Germinal center (tissue), 1 donor: ENCODE data around the gene CMTM5.

Source experiments
- DNase-seq: peaks from one replicate; pipeline ENCODE4 v3.0.0; 2012; ENCODE audit warnings: mixed read lengths, low spot score

CMTM5 gene, protein sequence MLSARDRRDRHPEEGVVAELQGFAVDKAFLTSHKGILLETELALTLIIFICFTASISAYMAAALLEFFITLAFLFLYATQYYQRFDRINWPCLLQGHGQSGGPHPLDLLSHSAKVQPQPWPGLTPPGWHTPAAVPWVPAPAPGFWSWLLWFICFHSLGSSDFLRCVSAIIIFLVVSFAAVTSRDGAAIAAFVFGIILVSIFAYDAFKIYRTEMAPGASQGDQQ

DNA sequence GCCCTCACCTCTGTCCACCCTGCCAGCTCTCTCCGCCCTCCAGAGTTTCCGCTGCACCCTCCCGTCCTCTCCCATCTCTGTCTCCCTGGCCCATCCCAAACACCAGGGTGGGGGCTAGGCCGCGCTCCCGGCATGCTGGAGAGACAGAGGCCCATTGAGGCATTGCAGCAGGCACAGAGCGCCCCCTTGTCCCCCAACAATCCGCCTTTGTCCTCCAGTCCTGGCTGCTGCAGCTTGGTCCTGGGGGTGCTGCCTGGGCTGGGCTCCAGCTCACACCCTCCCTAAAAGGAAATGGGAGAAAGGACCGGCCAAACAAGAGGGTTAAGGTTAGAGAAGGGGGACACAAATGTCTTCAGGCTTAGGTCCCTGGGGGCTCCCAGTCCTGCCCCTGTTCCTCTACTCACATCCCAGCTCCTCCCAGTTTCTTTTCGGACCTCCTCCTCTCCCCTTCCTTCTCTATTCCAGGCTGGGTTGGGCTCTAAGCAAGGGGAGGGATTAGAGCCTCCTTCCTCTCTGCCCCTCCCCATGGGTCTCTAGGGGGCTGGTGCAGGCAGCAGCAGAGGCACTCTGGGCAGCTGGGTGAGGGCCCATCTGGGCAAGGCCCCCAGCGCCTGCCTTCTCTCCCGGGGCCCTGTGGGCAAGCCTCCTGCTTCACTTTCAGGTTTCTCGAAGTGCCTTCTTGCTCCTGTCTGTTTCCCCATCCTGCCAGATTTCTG is at the start of gene CMTM5:
Gene CMTM5 (plus strand): TSS at position 565 of the 716 bp plus-strand sequence. CDS start 206 bp downstream, outside the sequence.
- DNase-seq, result no peak

DNA sequence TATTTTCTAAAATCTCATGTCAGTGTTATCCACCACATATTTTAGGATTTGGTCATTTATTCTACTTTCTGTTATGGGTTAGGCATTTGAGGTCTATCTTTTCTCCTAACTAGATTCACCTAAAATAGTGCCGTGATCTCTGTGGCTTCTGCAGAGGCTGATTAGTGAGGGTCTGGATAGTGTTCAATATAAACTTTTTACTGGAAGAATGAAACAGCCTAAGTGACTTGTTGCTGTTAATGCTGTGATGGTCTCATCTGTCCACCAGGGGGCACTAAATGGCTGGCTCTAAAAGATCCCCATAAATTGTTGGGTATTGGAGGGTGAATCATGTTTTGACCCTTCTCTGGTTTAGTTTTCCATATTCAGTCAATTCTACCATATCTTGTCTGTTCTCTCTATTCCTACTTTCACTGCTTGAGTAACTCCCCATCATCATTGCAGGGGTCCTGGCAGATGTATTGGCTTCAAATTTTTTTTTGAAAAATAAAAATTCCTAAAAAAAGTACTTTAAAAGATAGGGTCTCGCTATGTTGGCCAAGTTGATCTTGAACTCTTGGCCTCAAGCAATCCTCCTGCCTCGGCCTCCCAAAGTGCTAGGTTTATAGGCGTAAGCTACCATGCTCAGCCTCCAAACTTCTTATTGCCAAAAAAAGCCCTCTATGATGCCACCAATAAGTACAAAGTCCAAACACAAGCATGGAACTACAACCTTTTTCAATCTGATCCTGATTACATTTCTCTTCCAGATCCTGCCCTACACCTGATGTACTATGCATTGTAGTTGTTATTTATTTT is 48.7 kb upstream of the CMTM5 start:
- peak; percentile 77 for DNase-seq

DNA sequence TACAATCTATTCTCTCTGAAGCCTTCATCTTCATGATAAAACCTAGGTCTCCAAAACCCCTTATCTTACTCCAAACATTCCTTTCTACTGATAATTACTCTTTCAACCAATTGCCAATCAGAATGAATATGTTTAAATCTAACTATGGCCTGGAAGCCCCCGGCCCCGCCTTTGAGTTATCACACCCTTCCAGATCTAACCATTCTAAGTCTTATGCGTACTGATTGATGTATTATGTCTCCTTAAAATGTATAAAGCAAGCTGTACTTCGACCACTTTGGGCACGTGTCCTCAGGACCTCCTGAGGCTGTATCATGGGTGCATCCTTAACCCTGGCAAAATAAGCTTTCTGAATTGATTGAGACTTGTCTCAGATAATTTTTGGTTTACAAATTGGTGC is 41.2 kb upstream of the CMTM5 start:
- DNase-seq, result no peak

DNA sequence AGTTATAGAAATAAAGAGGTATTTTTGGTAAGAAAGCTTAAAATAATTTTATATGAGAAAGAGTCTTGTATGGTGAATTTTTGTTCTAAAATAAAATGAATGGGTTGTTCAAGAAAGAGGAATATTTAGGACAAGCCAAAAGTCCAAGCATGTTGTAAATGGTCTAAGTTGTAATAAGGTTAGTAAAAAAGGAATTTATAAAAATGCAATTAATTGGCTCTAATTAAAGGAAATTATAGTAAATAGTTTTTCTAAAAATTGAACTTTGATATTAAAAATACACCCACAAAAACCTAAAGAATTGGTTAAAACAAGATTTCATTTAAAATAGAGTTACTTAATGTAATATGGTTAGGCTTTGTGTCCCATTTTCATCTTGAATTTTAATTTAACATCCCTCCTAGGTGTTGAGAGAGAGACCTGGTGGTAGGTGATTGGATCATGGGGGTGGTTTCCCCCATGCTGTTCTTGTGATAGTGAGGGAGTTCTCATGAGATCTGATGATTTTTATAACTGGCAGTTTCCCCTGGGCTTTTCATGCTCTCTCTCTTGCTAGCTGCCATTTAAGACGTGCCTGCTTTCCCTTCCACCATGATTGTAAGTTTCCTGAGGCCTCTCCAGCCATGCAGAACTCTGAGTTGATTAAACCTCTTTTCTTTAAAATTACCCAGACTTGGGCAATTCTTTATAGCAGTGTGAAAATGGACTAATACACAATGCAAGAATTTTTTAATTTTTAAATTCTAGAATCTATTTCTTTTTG is 37.2 kb upstream of the CMTM5 start:
- DNase-seq, result no peak

DNA sequence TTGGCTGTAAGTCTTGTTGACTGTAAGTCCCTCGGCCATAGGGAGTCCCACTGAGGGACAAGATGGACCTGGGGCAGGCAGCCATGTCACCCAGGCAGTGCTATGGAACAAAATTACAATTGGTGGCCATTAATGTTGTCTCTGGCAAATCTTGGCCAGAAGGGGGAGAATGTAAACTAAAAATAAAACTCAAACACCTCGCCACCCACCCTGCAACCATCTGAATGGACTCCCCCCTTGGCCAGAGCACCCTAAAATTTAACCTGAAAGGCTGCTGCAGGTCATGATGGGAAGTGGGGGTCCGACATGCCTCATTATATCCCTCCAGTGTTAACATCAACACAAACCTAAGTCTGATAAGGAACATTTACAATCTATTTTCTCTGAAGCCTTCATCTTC is 32.4 kb upstream of the CMTM5 start:
- no peak for DNase-seq

DNA sequence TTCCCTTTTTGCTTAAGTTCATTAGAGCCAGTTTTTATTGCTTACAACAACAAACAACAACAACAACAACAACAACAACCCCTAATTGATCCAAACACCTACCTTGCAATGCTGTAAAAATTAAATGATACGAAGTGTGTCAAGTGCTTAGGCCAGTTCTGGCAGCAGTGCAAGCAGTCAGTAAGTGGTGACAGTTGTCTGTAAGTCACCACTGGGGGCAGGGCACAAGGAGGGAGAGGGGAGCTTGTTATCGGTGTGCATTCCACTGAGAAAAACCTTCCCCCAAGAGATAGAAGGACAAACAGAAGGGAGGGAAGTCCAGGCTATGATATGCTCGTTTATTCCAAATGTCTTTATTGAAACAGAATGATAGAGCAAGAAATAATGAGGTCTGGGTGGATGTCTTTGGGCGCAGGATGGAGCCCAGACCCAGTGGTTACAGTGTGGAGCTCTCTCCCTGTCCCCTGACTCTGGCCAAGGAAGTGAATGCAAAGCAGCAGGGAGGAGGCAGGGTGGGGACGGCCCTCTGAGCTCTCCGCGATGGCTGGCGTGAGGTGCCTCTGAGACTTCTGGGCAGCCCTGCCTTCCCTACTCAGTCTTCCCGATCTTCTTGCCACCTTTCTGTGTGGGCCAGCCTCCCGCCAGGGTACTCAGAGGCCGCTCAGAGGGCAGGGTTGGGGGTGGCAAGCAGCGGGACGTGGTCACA is 30.7 kb upstream of the CMTM5 start:
- no peak for DNase-seq

DNA sequence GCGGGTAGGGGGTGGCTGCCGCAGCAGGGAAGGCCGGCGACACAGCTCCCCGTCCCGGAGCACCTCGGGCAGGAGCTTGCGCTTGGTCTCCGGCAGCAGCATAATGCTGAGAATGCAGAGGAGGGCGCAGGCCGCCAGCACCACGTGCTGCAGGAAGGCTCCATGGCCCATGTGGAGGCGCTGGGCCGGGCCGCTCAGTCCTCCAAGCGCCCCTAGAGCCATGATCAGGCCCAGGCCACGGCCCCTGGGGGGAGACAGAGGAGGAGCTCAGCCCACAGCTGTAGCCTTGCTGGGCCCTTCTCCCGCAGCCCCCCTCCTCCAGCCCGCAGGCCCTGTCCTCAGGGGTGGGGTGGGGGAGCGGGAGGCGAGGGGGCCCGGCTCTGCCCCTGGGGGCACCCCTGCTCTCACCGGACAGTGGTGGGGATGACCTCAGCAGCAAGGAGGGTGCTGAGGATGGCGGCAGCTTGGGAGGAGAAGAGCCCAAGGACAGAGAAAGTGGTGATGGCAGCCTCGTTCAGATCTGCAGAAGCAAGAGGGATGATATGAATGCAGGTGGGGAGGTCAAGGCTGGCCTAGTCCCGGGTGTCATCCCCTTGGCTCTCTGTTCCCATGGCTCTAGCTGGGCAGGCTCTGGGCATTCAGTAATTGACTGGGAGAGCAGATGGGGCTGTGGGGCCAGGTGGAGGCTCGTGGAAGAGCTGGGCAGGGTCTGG is 30.0 kb upstream of the CMTM5 start:
- DNase-seq, result no peak

DNA sequence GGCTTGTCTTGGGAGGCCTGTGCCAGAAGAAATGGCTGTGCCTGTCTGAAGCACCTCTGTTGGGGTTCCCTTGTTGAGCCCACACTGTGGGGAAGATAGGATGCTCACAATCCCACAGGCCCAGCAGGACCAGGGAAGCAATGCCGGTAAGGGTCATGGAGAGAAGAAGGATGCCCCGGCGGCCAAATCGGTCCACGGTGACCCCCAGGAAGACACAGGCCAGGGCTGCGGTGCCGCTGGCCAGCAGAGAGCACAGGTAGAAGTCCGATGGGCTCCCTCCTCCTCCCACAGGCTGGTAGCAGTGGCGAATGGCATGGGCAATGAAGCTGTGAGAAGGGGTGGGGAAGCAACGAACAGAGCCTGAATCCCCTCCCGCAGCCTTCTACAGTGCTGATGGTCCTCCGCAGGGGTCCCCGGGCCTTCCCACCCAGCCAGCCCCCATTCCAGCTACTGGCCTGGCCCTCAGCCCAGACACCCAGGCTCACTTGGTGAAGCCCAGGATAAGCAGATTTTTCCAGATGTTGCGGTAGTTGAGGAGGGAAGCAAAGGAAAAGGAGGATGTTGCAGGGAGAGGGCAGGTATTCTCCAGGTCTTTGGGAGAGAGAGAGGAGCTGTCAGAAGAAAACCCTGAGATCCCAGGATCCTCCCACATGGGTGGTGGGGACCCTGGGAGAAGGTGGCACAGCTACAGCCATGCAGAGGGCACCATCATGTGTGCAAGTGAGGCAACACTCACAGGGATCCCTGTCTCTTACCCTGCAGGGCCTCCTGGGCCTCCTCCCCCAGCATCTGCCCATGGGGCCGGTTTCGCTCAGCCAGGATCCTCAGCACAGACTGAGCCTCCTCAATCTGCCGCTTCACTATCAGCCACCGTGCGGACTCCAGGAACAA is 29.2 kb upstream of the CMTM5 start:
- DNase-seq, result no peak

DNA sequence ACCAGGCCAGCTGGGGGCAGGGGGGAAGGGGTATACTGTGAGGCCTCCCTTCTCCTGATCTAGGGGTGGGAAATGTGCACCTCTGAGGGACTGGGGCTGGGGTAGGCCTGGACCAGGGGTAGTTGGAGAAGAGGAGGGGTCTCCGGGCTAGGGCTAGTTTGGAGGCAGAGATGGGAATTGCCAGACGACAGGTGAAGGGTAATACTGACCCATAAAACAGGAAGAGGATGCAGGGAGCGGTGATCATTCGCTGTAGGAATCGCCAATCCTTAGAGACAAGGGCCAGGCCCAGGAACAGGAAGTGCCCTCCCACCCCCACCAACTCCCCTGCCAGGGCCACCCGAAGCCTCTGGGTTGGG is 28.6 kb upstream of the CMTM5 start:
- DNase-seq, result no peak

DNA sequence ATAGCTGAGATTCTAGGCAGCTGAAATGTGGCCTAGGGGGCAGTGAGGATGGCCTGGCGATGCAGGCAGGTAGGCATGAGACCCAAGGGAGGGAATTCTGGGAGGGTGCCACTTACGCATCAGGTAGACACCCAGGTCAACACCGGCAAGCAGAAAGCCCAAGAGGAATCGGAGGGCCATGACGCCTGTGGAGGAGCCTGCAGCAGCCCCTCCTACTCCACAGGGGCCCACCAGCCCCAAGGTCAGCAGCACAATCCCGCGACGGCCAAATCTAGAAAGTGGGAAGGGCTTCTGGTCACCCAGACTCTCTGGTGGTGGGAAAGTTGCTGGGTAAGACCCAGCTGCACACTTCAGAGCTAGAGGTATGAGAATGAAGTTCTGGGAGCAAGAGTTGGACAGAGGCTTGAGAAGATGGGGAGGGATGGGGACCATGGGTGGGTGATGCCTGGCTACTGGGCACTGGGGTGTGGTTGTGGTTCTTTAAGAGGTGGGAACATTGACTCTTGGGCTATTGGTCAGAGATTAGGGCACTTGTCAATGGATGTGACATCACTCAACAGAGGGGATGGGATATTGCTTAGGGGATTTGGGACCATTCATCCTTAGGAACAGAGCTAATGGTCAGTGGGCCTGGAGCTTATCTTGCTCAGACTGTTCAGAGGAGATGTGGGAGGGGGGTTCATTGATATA is 27.5 kb upstream of the CMTM5 start:
- DNase-seq, result no peak

DNA sequence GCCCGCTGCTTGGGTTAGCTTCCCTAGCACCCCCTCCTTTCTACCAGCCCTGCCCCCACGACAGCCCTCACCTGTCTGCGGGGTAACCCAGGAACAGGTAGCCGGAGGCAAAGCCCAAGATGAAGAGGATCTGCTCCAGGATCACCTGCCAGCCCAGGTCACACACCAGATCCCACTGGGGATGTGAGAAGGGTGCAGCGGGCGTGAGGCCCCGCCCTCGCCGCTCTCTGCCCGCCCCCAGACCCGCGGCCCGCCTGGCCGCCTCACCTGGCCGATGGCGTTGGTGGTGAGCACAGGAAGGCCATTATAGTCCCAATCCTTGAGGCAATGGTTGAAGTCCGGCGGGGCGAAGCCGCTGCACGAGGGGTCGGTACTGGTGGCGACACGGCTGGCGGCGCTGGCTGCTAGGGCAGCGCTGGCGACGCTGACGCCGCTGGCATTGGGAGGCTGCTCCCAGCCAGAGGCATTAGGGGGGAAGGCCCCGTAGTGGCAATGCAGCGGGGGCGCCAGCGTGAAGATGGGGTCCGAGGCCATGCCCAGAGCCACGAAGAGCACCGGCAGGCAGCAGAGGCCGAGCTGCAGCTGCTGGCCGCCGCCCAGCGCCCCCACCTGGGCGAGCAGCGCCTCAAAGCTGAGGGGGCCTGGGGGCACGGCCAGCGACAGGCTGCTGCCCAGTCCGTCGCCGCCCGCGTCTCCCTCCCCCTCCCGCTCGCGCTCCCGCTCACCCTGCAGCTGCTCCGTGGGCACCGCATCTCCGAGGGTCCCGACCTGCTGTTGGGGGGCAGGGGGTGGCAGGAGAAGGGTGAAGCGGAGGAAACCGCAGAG is 25.0 kb upstream of the CMTM5 start:
- no peak for DNase-seq

DNA sequence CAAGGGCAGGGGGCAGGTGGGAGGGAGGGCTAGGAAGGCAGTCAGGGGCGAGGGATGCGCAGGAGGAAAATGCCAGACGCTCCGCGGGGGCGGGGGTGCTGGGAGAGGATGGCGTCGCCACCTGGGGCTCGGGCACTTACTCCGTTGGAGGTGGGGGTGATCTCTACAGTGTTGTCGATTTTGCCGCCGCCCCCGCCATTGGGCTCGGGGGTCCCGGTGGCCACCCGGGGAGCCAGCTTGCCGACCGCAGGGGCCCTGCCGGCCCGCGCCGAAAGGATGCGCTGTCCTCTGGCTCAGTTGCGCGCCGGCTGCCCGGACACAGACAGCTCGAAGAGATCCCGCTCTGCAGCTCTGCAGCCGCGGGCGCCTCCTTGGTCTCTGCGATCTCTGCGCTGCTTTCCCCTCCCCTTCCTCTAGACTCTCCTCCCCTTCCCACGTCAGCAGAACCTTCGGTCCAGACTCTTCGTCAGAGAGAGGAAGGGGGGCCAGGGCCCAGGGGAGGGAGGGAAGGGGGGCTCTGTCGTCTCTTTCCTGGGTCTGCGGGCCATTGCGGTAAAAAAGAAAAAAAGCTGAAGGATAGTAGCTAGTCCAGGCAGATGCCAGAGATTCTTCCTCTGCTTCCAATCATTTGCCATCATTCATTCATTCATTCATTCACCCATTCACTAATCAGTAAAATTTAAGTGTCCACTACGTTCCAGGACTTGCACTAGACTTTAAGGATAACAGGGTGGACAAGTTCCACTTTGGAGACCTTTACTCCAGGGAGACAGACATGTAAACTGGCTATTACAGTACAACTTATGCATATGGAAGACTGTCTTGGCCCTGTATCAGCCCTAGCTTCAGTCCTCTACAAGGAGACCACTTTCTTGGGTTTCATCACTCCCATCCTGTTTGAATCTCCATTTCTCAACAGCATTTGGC is 24.1 kb upstream of the CMTM5 start, which contains the start of gene SLC22A17:
Gene SLC22A17 (minus strand): TSS at position 382 of the 927 bp plus-strand sequence.
- DNase-seq, result peak; percentile 30

DNA sequence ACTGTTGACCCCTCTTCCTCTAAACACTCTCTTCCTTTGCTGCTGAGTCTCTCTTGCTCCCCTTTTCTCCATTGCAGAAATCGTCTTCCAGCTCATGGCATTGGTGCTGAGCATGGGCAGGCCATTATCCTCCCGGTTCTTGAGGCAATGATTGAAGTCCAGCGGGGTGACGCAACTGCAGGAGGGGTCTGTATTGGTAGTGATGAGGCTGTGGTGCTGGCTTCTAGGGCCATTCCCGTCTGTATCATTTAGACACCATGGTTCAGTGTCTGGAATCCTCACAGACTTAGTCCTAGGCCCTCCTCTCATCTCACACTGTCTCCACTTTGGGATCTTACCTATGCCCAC is 23.4 kb upstream of the CMTM5 start:
- DNase-seq, result no peak

DNA sequence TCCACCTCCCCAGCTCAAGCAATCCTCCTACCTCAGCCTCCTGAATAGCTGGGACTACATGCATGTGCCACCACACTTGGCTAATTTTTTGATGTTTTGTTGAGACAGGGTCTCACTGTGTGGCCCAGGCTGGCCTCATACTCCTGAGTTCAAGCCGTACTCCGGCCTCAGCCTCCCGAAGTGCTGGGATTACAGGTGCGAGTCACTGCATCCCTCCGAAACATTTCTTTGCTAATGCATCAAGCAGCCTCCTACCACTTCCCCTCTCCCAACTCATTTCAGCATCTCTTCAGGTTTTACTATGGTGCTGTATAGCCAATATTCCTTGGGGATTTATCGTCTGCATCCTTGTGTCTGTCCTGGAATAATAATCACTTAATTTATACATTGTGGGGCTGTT is 21.9 kb upstream of the CMTM5 start:
- DNase-seq, result no peak

DNA sequence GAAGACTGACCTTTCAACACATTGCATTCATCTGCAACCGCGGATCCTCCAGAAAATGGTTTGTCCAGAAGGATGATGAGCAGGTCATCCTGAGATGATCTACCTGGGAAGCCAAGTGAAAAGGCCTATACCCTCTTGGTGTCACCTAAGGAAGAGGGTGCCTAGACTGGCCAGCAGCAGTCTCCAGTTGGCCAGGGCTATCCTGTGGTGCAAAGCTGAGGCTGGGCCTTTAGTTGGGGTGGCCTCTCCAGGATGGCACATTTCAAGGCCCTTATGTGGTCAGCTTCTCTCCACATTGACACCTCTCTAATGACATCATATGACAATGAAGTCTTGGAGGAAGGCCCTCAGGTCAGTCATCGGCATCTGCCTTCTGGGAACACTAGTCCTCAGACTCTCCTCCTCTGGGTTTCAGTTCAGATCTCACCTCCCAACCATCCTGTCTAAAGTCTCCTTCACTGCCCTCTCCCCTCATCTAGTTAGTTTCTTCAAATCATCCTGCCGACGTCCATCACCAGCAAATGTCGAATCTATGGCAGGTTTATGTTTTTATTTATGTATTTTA is 20.9 kb upstream of the CMTM5 start:
- no peak for DNase-seq

DNA sequence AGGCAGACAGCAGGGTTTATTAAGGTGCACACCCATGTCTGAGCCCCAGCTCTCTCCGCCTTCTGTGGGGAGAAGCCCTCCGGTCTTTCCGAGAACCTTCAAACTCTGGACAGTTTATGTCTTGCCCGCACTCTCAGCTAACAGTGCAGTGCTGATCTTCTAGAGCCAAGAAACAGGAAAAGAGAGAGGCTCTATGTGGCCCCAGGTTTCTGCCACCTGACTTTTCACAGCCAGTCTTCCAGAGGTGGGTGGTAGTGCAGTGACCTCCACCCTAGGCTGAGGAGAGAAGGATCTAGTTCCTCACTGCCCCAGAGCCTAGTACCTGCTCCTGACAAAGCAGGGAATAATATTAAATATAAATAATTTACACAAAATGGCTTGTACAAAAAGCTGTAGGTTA is 20.2 kb upstream of the CMTM5 start:
- DNase-seq, result no peak

DNA sequence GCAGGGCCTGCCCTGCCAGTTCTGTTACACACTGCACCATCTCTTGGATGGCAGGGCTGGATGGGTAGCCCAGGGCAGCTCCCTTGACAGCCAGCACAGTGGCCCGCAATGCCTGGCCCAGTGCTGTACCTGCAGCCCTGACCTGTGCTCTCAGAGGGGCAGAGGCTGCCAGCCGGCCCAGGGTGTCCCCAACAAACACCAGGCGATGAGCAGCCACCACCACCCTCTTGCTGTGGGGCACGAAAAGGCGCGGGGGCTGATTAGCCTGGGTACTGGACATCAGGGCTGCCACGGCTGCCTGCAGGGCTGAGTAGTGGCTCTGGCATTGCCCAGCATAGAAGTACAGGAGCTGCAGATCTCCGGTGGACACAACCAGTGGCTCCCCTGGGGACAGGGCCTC is 19.6 kb upstream of the CMTM5 start:
- DNase-seq, result no peak
